KOPT-K1 (cell line): Measurements from ENCODE around the gene C3orf20.

Source experiments
- H3K27ac ChIP-seq: fragments of 200-600 bp; sonication (generic); 2 replicates; pipeline ENCODE4 v1.5.1; 2016; ENCODE audit warnings: antibody characterized with exemption, mild to moderate bottlenecking, low read depth, low read length; ENCODE audit not compliant: poor library complexity, severe bottlenecking
- H3K36me3 ChIP-seq: fragments of 200-600 bp; sonication (generic); 2 replicates; pipeline ENCODE4 v1.5.1; 2017; ENCODE audit warnings: antibody characterized with exemption, mild to moderate bottlenecking, low read length, moderate library complexity; ENCODE audit not compliant: insufficient read depth
- H3K9me3 ChIP-seq: fragments of 200-600 bp; sonication (generic); 2 replicates; pipeline ENCODE4 v1.5.1; 2017; ENCODE audit warnings: antibody characterized with exemption, low read length, mild to moderate bottlenecking; ENCODE audit not compliant: insufficient read depth, poor library complexity, severe bottlenecking

C3orf20 gene

DNA sequence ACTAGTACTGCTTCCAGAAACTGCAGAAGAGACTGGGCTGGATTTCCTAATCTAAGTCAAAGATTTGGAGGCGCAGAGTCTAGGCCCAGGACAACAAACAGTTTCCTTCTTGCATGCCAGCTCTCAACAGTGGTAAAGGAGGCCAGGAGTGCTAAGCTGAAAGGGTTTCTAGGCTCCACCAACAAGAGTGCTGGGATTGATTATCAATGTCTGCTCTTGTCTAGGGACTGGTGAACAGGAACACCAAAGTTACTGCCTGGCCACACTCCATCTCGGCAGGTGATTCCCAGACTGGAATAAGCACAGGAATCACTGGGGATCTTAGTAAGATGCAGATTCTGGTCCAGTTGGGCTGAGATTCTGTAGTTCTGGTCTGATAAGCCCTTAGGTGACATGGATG is 121.1 kb downstream of the C3orf20 start:
- H3K9me3 ChIP-seq: no peaks in the 10 kb centered on the region
- no peak overlapping the region for H3K27ac ChIP-seq
- no peaks in the 10 kb centered on the region for H3K36me3 ChIP-seq

GRCh38 chr3:14796403-14797077 is 121.6 kb downstream of the C3orf20 start:
- Histone ChIP-seq H3K36me3 (no peaks in the 10 kb centered on the region), H3K9me3 (no peaks in the 10 kb centered on the region), H3K27ac (no peak overlapping the region)

- no peaks in the 10 kb centered on the region for H3K9me3 ChIP-seq
- H3K36me3 ChIP-seq: no peaks in the 10 kb centered on the region
- H3K27ac ChIP-seq: no peak overlapping the region
Observed at GRCh38 chr3:14797731-14798130, 122.8 kb downstream of the C3orf20 start.

GRCh38 chr3:14798231-14798630 is 123.3 kb downstream of the C3orf20 start:
- Histone ChIP-seq H3K27ac (no peak overlapping the region), H3K36me3 (no peaks in the 10 kb centered on the region), H3K9me3 (no peaks in the 10 kb centered on the region)

GRCh38 chr3:14799146-14799545 is 124.2 kb downstream of the C3orf20 start:
- H3K27ac ChIP-seq: no peak overlapping the region
- no peaks in the 10 kb centered on the region for H3K36me3 ChIP-seq
- no peaks in the 10 kb centered on the region for H3K9me3 ChIP-seq

DNA sequence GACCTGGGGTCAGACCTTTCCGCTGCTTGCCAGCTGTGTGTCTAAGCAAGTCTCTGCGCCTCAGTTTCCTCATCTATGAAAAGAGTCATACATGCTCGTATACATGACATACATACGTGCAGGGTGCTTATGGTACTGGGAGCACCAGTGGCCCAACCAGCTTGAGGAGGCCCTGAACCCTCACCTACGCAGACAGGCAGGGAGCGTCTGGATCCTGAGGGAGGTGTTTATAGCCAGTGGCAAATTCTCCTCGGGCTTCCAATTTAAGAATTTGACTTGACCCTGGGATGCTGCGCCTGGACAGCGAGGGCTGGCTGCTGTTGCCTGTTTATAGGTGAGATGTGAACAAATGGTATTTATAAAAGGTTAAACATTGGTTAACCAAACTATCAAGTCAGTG is 126.1 kb downstream of the C3orf20 start:
- no peaks in the 10 kb centered on the region for H3K36me3 ChIP-seq
- no peaks in the 10 kb centered on the region for H3K9me3 ChIP-seq
- no peak overlapping the region for H3K27ac ChIP-seq

DNA sequence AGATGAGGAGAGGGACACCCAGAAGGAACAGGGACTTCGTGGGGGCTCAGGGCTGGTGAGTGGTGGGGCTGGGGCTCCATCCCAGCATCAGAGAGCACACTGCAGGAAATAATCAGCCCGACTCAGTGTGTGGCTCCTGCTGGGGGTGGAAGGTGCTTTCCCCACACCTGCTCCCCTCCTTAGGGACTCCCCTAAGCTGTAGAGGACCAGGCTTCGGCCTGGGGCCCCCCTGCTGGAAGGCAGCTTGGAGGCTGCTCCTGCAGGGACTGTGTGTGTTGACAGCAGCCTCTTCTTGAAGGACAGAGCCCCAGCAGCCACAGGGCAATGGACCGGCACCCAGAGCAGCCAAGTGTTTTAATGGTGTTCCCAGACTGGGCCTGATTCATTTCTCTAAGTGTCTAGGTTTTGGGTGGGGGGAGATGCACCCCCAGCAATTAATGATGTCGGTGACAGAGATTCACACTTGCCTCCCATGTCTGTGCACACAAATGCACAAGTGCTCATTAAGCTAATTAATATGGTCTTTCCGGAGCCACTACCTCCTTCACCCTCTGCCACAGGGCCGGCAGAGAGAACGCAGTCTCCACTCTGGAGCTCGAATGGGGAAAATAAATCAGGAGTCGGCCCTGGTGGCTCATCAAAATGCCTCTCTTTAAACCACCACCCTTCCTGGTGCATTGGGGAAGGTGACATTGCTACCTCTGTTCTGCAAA is 126.9 kb downstream of the C3orf20 start:
- Histone ChIP-seq H3K9me3 (no peaks in the 10 kb centered on the region), H3K27ac (no peak overlapping the region), H3K36me3 (no peaks in the 10 kb centered on the region)

- no peaks in the 10 kb centered on the region for H3K9me3 ChIP-seq
- H3K36me3 ChIP-seq: no peaks in the 10 kb centered on the region
- H3K27ac ChIP-seq: no peak overlapping the region
Observed at GRCh38 chr3:14802381-14802731, 127.4 kb downstream of the C3orf20 start.

GRCh38 chr3:14803101-14803980 is 128.4 kb downstream of the C3orf20 start:
- H3K27ac ChIP-seq: no peak overlapping the region
- H3K36me3 ChIP-seq: no peaks in the 10 kb centered on the region
- H3K9me3 ChIP-seq: no peaks in the 10 kb centered on the region

DNA sequence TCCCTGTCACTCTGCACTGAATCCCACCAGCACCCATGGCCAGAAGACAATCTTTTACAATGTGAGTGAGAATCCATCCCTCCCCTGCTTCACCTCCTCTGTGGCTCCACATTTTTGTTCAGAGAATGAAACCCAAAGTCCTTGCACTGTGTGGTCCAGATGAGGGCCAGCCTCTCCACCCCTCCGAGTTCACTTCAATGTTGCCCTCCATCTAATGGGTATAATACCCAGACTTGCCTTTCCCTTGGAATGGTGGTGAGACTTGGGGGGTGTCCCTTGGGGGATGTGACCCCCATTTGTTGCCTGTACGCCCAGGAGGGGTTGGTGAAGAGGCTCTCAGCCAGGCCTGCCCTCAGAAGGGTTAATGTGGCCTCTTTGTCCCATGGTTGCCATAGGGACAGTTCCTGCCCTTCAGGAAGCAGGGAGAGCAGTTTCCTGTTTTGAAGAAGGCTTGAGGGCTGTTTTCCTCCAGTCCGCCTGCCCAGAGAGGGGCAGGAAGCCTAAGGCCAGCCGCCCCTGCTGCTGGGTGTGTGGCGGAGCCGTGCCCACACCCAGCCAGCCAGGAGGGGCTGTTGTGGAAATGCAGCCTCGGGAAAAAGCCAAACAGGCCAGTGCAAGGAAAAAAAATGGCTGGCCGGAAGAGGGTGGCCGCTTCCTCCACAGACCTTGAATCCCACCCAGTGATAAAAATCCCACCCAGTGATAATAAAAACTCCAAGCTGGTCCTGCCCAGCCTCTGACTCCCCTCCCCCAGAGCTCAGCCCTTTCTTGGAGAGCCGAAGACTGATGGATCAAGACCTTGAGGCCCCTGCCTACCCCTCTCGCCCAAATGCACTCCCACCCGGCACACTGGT is 129.3 kb downstream of the C3orf20 start:
- H3K9me3 ChIP-seq: no peaks in the 10 kb centered on the region
- no peaks in the 10 kb centered on the region for H3K36me3 ChIP-seq
- H3K27ac ChIP-seq: no peak overlapping the region

GRCh38 chr3:14804835-14805780 is 130.2 kb downstream of the C3orf20 start:
- H3K27ac ChIP-seq: no peak overlapping the region
- H3K36me3 ChIP-seq: no peaks in the 10 kb centered on the region
- H3K9me3 ChIP-seq: no peaks in the 10 kb centered on the region

- H3K36me3 ChIP-seq: no peaks in the 10 kb centered on the region
- no peak overlapping the region for H3K27ac ChIP-seq
- H3K9me3 ChIP-seq: no peaks in the 10 kb centered on the region
Observed at GRCh38 chr3:14805961-14806537, 131.1 kb downstream of the C3orf20 start.

DNA sequence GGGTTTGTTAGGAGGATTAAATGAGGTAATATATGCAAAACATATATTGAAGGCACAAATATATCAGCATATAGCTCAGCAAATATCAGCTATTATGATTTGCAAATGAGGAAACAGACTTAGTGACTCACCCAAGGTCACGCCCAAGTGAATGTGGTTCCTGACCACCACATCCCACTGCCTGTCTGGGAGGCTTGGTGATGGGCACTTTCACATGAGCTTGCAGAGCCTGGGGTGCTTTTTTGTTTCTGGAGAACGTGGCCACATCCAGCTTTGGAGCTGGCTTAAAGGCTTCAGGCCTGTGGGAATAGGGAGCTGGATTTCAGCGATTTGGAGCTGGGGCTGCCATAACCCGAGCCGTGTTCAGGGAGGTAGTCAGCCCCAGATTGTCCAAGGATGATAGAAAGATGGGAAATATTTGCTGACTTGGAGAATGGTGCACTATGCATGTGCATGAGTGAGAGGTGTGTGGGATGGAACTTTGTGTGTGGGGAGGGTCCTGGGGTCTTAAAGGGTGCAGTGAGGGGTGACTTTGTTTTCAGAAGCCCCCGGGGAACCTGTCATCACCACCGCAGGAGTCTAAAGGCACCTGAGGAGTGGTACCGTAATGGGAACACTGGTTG is 131.8 kb downstream of the C3orf20 start:
- Histone ChIP-seq H3K27ac (no peak overlapping the region), H3K36me3 (no peaks in the 10 kb centered on the region), H3K9me3 (no peaks in the 10 kb centered on the region)
